ENCODE results near the gene NPAS3.

Gene NPAS3

GRCh38 chr14:33596211-33597080 lies 657.8 kb downstream of the NPAS3 start:
- no peak for DNase-seq

DNA sequence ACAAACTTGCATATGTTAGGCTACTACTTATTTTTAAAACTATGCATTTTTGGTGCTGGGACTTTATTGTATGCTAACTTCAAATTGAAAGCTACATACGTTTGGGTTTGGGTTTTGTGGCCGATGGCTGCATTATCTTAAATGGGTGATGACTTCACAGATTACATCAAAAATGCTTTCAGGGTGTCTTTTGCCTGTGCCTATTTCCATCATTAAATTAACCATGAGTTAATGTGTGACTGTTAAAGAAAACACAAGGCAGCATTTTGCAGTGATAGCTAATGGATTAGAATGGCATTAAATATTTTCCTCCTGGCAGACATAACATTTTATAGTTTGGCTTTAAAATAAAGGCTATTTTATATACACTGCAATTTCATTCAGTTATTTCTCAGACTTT lies 659.9 kb downstream of the NPAS3 start:
- no peak for DNase-seq

DNA sequence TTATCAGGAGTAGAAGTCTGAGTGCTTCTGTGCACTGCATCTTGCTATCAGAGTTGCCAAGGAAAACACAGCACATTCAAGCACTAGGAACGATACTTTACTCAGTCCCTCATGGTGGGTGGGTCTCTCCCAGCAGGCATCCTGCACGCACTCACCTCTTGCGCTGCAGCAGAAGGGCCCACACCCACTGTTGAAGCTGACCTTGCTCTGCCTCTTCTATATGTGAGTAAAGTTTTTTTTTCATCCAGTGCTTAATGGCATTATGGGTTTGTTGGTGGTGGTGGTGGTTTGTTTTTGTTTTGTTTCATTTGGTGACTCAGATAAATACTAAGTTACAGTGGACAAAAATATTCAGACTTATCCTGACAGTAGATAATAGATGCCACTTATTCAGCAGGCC lies 663.7 kb downstream of the NPAS3 start:
- DNase-seq, result no peak

DNA sequence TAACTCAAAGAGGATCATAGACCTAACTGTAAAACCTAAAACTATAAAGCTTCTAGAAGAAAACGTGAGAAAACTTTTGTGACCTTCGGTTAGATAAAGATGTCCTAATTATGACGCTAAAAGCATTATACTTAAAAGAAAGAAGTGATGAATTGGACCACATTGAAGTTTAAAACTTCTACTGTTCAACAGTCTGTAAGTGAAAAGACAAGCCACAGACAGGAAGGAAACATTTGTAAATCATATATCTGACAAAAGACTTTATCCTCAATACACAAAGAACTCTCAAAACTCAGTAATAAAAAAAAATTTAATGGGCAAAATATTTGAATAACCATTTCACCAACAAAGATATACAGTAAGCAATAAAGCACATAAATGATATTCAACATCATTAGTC lies 667.9 kb downstream of the NPAS3 start:
- DNase-seq, result no peak

DNA sequence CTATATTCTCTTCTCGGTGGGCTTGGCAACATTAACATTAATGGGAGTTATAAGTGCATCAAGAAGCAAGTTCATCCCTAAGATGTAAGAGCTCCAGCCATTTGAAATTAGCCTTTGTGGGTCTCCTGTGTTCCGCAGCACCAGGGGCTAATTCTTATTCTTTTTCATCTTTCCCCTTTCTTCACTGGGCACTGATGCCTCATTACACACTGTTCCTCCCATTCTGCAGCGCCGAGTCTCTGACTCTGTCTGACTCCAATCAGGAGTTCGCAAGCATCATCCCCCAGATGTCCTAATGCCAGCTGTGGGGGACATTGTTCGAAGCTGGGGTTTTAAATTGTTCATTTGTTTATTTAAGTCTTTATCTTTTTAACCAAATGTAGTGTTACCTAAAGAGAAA lies 670.9 kb downstream of the NPAS3 start:
- DNase-seq, result no peak

GRCh38 chr14:33610121-33610520 lies 671.4 kb downstream of the NPAS3 start:
- DNase-seq, result no peak

- no peak for DNase-seq
These were observed 672.9 kb downstream of the NPAS3 start for GRCh38 chr14:33611405-33612196.

DNA sequence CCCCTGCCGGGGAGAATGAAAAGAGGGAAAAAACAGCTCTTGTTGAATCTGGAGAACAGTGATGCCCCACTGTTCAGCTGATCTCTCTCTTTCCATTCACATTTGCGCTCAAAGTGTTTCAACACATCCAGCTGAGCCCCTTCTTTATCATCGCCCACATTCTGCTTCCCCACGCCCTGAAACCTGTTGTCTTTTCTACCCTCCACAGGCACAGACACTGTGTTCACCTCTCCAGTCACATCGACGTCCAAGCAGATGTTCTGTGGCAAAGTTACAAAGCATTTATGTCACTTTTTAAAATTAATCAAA lies 673.5 kb downstream of the NPAS3 start:
- DNase-seq, result no peak

- DNase-seq, result no peak
These were observed 678.5 kb downstream of the NPAS3 start for GRCh38 chr14:33617154-33617553.

GRCh38 chr14:33618361-33619105 lies 679.9 kb downstream of the NPAS3 start:
- no peak for DNase-seq

DNA sequence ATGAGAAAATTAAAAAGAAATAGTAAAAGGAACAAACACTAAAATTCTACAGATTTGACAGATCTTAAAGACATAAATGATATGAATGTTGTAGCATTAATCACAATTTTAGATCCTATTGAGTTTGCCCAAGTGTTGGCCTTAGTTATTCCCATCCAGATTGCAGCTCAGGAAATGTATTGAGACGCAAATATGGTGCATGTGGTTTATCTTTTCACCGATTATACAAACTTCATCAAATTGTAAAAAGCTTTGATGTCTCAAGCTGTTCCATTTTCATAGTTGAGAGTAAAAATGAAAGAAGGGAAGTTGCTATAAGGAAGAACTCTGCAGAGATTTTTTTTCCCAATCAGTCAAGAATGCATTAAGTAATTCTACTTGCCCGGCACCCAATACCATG lies 683.8 kb downstream of the NPAS3 start:
- DNase-seq, result no peak

GRCh38 chr14:33629792-33630191 lies 691.1 kb downstream of the NPAS3 start:
- no peak for DNase-seq

- DNase-seq, result no peak
These were observed 692.3 kb downstream of the NPAS3 start for GRCh38 chr14:33631021-33631420.

- DNase-seq, result no peak
These were observed 692.8 kb downstream of the NPAS3 start for GRCh38 chr14:33631441-33631840.

- DNase-seq, result no peak
These were observed 696.0 kb downstream of the NPAS3 start for GRCh38 chr14:33634631-33635030.

- DNase-seq, result no peak
These were observed 698.0 kb downstream of the NPAS3 start for GRCh38 chr14:33636716-33637115.

- no peak for DNase-seq
These were observed 703.4 kb downstream of the NPAS3 start for GRCh38 chr14:33642080-33642479.

DNA sequence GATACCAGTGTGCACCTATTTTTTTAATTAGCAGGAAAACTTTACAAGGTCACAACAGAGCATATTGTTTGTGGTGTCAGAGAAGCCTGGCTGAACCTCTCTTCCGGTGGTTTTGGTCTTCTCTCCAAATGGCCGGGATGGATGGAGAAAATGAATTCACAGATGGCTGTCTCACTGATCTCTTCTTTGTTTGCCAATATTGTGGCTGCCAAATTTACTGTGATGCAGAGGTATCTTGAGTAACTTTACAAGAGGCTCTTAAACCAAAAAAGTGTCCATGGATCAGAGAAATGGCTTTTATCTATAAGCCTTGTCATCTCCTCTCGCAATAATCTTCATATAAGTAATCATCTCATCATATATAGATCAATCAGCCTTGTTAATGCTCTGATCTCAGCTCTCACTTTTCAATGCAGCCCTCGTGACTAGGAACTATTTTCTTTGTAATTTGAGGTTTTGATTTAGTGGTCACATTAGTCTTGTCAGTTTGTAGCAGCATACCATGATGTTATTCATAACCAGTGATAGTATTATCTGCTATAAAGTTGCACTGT lies 704.1 kb downstream of the NPAS3 start:
- DNase-seq, result no peak

GRCh38 chr14:33643426-33644181 lies 704.9 kb downstream of the NPAS3 start:
- no peak for DNase-seq

DNA sequence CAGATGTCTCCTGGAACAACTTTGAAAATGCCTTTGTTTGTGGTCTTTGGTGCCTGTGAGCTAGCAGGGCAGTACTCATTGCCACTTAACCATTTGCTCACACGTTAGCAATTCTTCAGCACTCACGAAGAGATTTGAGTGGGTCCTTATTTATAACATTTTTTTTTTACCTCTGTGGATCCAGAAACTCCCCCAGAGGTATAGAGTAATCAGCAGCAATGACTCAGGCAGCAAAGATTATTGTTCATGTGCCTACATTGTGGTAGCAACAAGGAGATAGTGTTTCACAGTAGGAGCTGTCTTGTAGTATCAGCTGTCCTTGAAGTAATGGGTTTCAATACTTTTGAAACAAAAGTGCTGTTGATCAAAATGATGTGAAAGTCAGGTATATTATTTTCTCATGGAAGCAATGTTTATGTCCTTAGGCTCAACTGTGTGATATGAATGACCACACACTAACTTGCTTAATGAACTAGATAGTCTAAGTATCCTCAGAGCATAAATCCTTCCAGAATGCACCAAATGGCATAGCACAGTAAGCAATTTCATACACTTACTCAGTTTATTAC lies 708.1 kb downstream of the NPAS3 start:
- no peak for DNase-seq

DNA sequence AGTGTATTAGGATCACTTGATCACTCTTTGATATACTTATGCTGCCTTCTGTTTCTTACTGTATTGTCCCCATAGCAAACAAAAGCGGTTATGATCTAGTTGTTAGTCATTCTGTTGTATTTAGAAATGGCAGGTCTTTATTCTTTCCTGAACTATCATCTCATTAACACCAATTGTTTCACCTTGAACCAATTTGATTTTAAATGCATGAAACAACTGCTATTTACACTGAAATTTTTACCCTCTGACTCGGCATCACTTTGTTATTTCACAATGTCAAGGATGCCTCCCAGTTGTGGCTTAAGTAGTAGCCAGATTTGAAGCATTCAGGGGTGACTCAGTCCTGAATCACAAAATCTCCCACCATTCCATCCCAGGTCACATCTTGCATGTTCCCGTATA lies 708.7 kb downstream of the NPAS3 start:
- DNase-seq, result no peak

GRCh38 chr14:33650430-33650829 lies 711.8 kb downstream of the NPAS3 start:
- no peak for DNase-seq

Data from NCI-H774 (cell line).